PC-3 (cell line): ENCODE data around the gene EFCAB14. TPM values are rescaled to one million over a fixed set of nuclear protein-coding genes. Genes with fewer than 3 reads are reported as not detected.

Source experiments
- ATAC-seq: fragments of 200-7000 bp; cut with Tn5 transposase; 2 replicates; pipeline ENCODE4 v1.9.1; 2020; ENCODE audit warnings: mild to moderate bottlenecking, moderate library complexity
- BruUV-seq: library from RNA; stranded (reverse); fragments of 400-500 nt; replicated peaks from 2 replicates; lab custom pipeline; 2021; lab: Mats Ljungman, UMichigan
- CTCF ChIA-PET: fragments of 300-600 bp; sonication (Branson Sonifier 250); formaldehyde crosslinking; loops from one replicate; lab custom pipeline; 2022; ENCODE audit warnings: antibody characterized with exemption; lab: Charles Lee
- POLR2A ChIA-PET: fragments of 300-600 bp; sonication (Branson Sonifier 250); formaldehyde crosslinking; loops from one replicate; lab custom pipeline; 2022; ENCODE audit warnings: antibody characterized with exemption; ENCODE audit not compliant: unreplicated experiment; lab: Charles Lee
- DNase-seq: peaks from one replicate; pipeline ENCODE4 v3.0.0-alpha.2; 2015
- H2AFZ ChIP-seq: fragments of 300-600 bp; sonication (generic); 2 replicates; pipeline ENCODE4 v1.6.0; 2016; ENCODE audit warnings: antibody characterized with exemption, low read length
- H3F3A ChIP-seq: fragments of 300-600 bp; sonication (generic); one replicate; pipeline ENCODE4 v1.6.0; 2017; ENCODE audit warnings: antibody characterized with exemption, low read length, control low read depth, mild to moderate bottlenecking; ENCODE audit not compliant: unreplicated experiment
- H3K27ac ChIP-seq: fragments of 300-600 bp; sonication (generic); 2 replicates; pipeline ENCODE4 v1.5.1; 2016; ENCODE audit warnings: mild to moderate bottlenecking, low read length
- H3K27me3 ChIP-seq: fragments of 300-600 bp; sonication (generic); 2 replicates; pipeline ENCODE4 v1.6.1; 2016; ENCODE audit warnings: low read length, mixed read lengths
- H3K36me3 ChIP-seq: fragments of 300-600 bp; sonication (generic); 2 replicates; pipeline ENCODE4 v1.6.1; 2016; ENCODE audit warnings: low read depth, mixed run types, low read length, mixed read lengths
- H3K4me1 ChIP-seq: fragments of 300-600 bp; sonication (generic); 2 replicates; pipeline ENCODE4 v1.5.1; 2016; ENCODE audit warnings: low read length; ENCODE audit not compliant: insufficient read depth
- H3K4me2 ChIP-seq: fragments of 300-600 bp; sonication (generic); 2 replicates; pipeline ENCODE4 v1.6.0; 2016; ENCODE audit warnings: low read length
- H3K4me3 ChIP-seq: fragments of 300-600 bp; sonication (generic); 2 replicates; pipeline ENCODE4 v1.5.1; 2016; ENCODE audit warnings: mild to moderate bottlenecking, low read length, mixed read lengths
- H3K79me2 ChIP-seq: fragments of 300-600 bp; sonication (generic); 2 replicates; pipeline ENCODE4 v1.6.1; 2017; ENCODE audit warnings: low read length, mixed read lengths
- H3K9ac ChIP-seq: fragments of 300-600 bp; sonication (generic); 2 replicates; pipeline ENCODE4 v1.6.0; 2016; ENCODE audit warnings: mild to moderate bottlenecking, low read length
- H3K9me2 ChIP-seq: fragments of 300-600 bp; sonication (generic); replicated peaks from 2 replicates; pipeline ENCODE4 v1.6.1; 2016; ENCODE audit warnings: mixed run types, low read length, mixed read lengths
- H3K9me3 ChIP-seq: fragments of 300-600 bp; sonication (generic); 2 replicates; pipeline ENCODE4 v1.6.1; 2016; ENCODE audit warnings: low read length, mixed read lengths
- H4K20me1 ChIP-seq: fragments of 300-600 bp; sonication (generic); 2 replicates; pipeline ENCODE4 v1.6.1; 2016; ENCODE audit warnings: low read length, mixed read lengths
- CTCF ChIP-seq: fragments of 300-600 bp; sonication (generic); conservative IDR thresholded peaks from 2 replicates; pipeline ENCODE4 v1.5.1; 2017; ENCODE audit warnings: antibody characterized with exemption, low read depth, mild to moderate bottlenecking, low read length
- EZH2 ChIP-seq: fragments of 300-600 bp; sonication (generic); IDR thresholded peaks from one replicate; pipeline ENCODE4 v1.6.1; 2017; ENCODE audit warnings: antibody characterized with exemption, mild to moderate bottlenecking, low read length; ENCODE audit not compliant: unreplicated experiment
- EZH2phosphoT487 ChIP-seq: fragments of 300-600 bp; sonication (generic); IDR thresholded peaks from 2 replicates; pipeline ENCODE4 v1.6.1; 2018; ENCODE audit warnings: mild to moderate bottlenecking, antibody characterized with exemption, low read length, borderline replicate concordance
- intact Hi-C: fragments of 100-400 bp; cut with micrococcal nuclease; formaldehyde crosslinking; loops from 2 replicates; pipeline ENCODE4 v1.9.0; 2023
- total RNA-seq: library from RNA; depleted of rRNA; stranded (reverse); fragments of >200 nt; gene quantifications from 2 replicates; pipeline ENCODE4 v1.2.3, GENCODE V29; 2014

EFCAB14 gene
- total RNA-seq, 1 experiment from 2014 or later = 45.7 TPM

- TF ChIP-seq EZH2 (no peak), CTCF (no peak), EZH2phosphoT487 (no peak)
- intact Hi-C loops = no loop called here
- Histone ChIP-seq H3K4me1 (peaks cover 18% of the 10 kb centered on the region), H3F3A (no peaks in the 10 kb centered on the region), H3K9me3 (no peaks in the 10 kb centered on the region), H3K4me2 (no peak overlapping the region), H3K27ac (no peak overlapping the region), H3K4me3 (no peak overlapping the region), H3K79me2 (no peaks in the 10 kb centered on the region), H3K9ac (no peak overlapping the region), H3K27me3 (no peaks in the 10 kb centered on the region), H3K36me3 (peaks cover 18% of the 10 kb centered on the region; the same call in 1 of the 2 replicates), H2AFZ (no peak overlapping the region), H4K20me1 (no peaks in the 10 kb centered on the region), H3K9me2 (no peaks in the 10 kb centered on the region)
- no peak for DNase-seq
- no TSS peak for BruUV-seq
- ChIA-PET POLR2A (no interaction called here), CTCF (no interaction called here)
- no peak for ATAC-seq
Measured at GRCh38 chr1:46638921-46639320, 80.0 kb downstream of the EFCAB14 start.

GRCh38 chr1:46637444-46638083, 81.3 kb downstream of the EFCAB14 start:
- TF ChIP-seq CTCF (no peak), EZH2phosphoT487 (no peak), EZH2 (no peak)
- ATAC-seq (no peak), DNase-seq (no peak)
- Histone ChIP-seq H3K79me2 (no peaks in the 10 kb centered on the region), H3K9me3 (no peaks in the 10 kb centered on the region), H3K4me1 (peaks cover 6% of the 10 kb centered on the region), H3K4me2 (no peak overlapping the region), H3K27me3 (no peaks in the 10 kb centered on the region), H3K9ac (no peak overlapping the region), H3F3A (no peaks in the 10 kb centered on the region), H2AFZ (no peak overlapping the region), H4K20me1 (no peaks in the 10 kb centered on the region), H3K4me3 (no peak overlapping the region), H3K9me2 (no peaks in the 10 kb centered on the region), H3K27ac (no peak overlapping the region), H3K36me3 (peaks cover 19% of the 10 kb centered on the region; the same call in 1 of the 2 replicates)
- ChIA-PET CTCF (interaction anchor here (0.6 kb wide), 1 partner anchor 16 kb away, joined by 3 read pairs; no protein-coding TSS in a partner anchor), POLR2A (no interaction called here)
- no TSS peak for BruUV-seq
- intact Hi-C loops = no loop called here

- TSS peak; percentile 56 for BruUV-seq
- no peak for DNase-seq
- Histone ChIP-seq H3K9me3 (no peaks in the 10 kb centered on the region), H3K27ac (no peak overlapping the region), H3K27me3 (no peaks in the 10 kb centered on the region), H3K9me2 (no peaks in the 10 kb centered on the region), H2AFZ (no peak overlapping the region), H3K36me3 (peaks cover 16% of the 10 kb centered on the region; the same call in 1 of the 2 replicates), H3K9ac (no peak overlapping the region), H4K20me1 (no peaks in the 10 kb centered on the region), H3K4me1 (no peaks in the 10 kb centered on the region), H3K4me3 (no peak overlapping the region), H3F3A (no peaks in the 10 kb centered on the region), H3K79me2 (no peaks in the 10 kb centered on the region), H3K4me2 (no peak overlapping the region)
- ATAC-seq = no peak
- POLR2A ChIA-PET = no interaction called here
- intact Hi-C loops = no loop called here
- TF ChIP-seq EZH2 = no peak
- TF ChIP-seq EZH2phosphoT487 = no peak
- no peak for TF ChIP-seq CTCF
- CTCF ChIA-PET = no interaction called here
Measured at GRCh38 chr1:46635205-46635604, 83.7 kb downstream of the EFCAB14 start.
